MCF 10A (cell line): Measurements from ENCODE around the gene TMCO6. TPM values are rescaled to one million over a fixed set of nuclear protein-coding genes. Genes with fewer than 3 reads are reported as not detected.
"Not testable (repeated sequence)": the region's sequence is repeated elsewhere in the genome, so short reads cannot be mapped to it uniquely, and the experiment has no call there.

Experiments used
- BruUV-seq: library from RNA; stranded (reverse); fragments of 400-500 nt; replicated peaks from 2 replicates; lab custom pipeline; 2021; lab: Mats Ljungman, UMichigan
- CTCF ChIA-PET: fragments of 300-600 bp; sonication (Branson Sonifier 250); formaldehyde crosslinking; extraction: SDS; loops from one replicate; lab custom pipeline; 2021; ENCODE audit warnings: antibody characterized with exemption, inconsistent platforms; lab: Yijun Ruan, JAX
- POLR2A ChIA-PET: fragments of 300-600, 350-650 bp; sonication (Branson Sonifier 250); formaldehyde crosslinking; extraction: SDS; loops from one replicate; lab custom pipeline; 2020; ENCODE audit warnings: antibody characterized with exemption, inconsistent platforms; lab: Yijun Ruan, JAX
- DNase-seq: peaks from one replicate; pipeline ENCODE4 v3.0.0-alpha.2; 2018; ENCODE audit not compliant: unreplicated experiment
- H3K27ac Mint-ChIP-seq: one replicate; pipeline ENCODE4 v1.8.0; 2022; ENCODE audit warnings: mild to moderate bottlenecking, low read depth, mixed read lengths; ENCODE audit not compliant: unreplicated experiment
- H3K27me3 Mint-ChIP-seq: one replicate; pipeline ENCODE4 v1.8.0; 2022; ENCODE audit warnings: mixed read lengths; ENCODE audit not compliant: insufficient read depth, unreplicated experiment
- H3K36me3 Mint-ChIP-seq: one replicate; pipeline ENCODE4 v1.8.0; 2022; ENCODE audit warnings: mild to moderate bottlenecking, moderate library complexity, mixed read lengths; ENCODE audit not compliant: insufficient read depth, unreplicated experiment
- H3K4me1 Mint-ChIP-seq: one replicate; pipeline ENCODE4 v1.8.0; 2022; ENCODE audit warnings: mixed read lengths; ENCODE audit not compliant: insufficient read depth, unreplicated experiment
- H3K4me3 Mint-ChIP-seq: one replicate; pipeline ENCODE4 v1.8.0; 2022; ENCODE audit warnings: mild to moderate bottlenecking, moderate library complexity, mixed read lengths; ENCODE audit not compliant: unreplicated experiment
- H3K9me3 Mint-ChIP-seq: one replicate; pipeline ENCODE4 v1.8.0; 2022; ENCODE audit warnings: mixed read lengths; ENCODE audit not compliant: unreplicated experiment
- CTCF ChIP-seq: fragments of 200-600 bp; IDR thresholded peaks from one replicate; pipeline ENCODE4 v1.8.0; 2022; ENCODE audit warnings: antibody characterized with exemption, mild to moderate bottlenecking; ENCODE audit not compliant: unreplicated experiment
- intact Hi-C: fragments of 100-400 bp; cut with micrococcal nuclease; formaldehyde crosslinking; loops from 2 replicates; pipeline ENCODE4 v1.14.1; 2022
- total RNA-seq: library from RNA; stranded (reverse); gene quantifications from 2 replicates; pipeline ENCODE4 v1.2.3, GENCODE V29; 2022

The TMCO6 gene
- total RNA-seq, 1 experiment from 2014 or later = 17.2 TPM

- intact Hi-C loops = loop anchor here (1.0 to 5.0 kb wide), 2 partner anchors 44 to 65 kb away; partner anchors contain the start of genes HARS1 and HARS2
- H3K4me1 Mint-ChIP-seq = peaks cover 18% of the 10 kb centered on the region
- H3K9me3 Mint-ChIP-seq = no peaks in the 10 kb centered on the region
- H3K27ac Mint-ChIP-seq = peak overlapping the region; percentile 93
- no peaks in the 10 kb centered on the region for H3K27me3 Mint-ChIP-seq
- peaks cover 74% of the 10 kb centered on the region for H3K36me3 Mint-ChIP-seq
- TSS peak; percentile 63 for BruUV-seq
- H3K4me3 Mint-ChIP-seq = peak overlapping the region; percentile 86
- ChIA-PET CTCF (interaction anchor here (0.6 to 5.7 kb wide), 18 partner anchors 8 to 1305 kb away, joined by 3 to 42 read pairs (median 4); partner anchors contain the start of genes EIF4EBP3 and TMCO6), POLR2A (interaction anchor here (0.5 to 8.2 kb wide), 61 partner anchors 8 to 1427 kb away, joined by 3 to 169 read pairs (median 5); partner anchors contain the start of genes ANKHD1, APBB3, CD14 and EIF4EBP3)
- DNase-seq = no peak
- TF ChIP-seq CTCF = no peak
Observed at GRCh38 chr5:140647042-140647419, 7.8 kb downstream of the TMCO6 start.

GRCh38 chr5:140658870-140659269 lies 19.6 kb downstream of the TMCO6 start:
- no TSS peak for BruUV-seq

GRCh38 chr5:140660371-140660770 lies 21.1 kb downstream of the TMCO6 start:
- peaks cover 85% of the 10 kb centered on the region for H3K36me3 Mint-ChIP-seq
- H3K4me1 Mint-ChIP-seq = peaks cover 14% of the 10 kb centered on the region
- H3K27ac Mint-ChIP-seq, intact Hi-C loops, H3K9me3 Mint-ChIP-seq, H3K4me3 Mint-ChIP-seq, DNase-seq, H3K27me3 Mint-ChIP-seq, BruUV-seq: not testable (repeated sequence)
- POLR2A ChIA-PET = interaction anchor here (1.5 to 8.1 kb wide), 2 partner anchors 12 to 95 kb away, joined by 7 to 164 read pairs; partner anchors contain the start of genes APBB3, IK, NDUFA2 and SLC35A4
- CTCF ChIA-PET = interaction anchor here (0.6 kb wide), 1 partner anchor 230 kb away, joined by 6 read pairs; no protein-coding TSS in a partner anchor

More at GRCh38 chr5:140658870-140659269, 19.6 kb downstream of the TMCO6 start:
- ChIA-PET POLR2A (interaction anchor here (0.9 to 8.1 kb wide), 3 partner anchors 11 to 52 kb away, joined by 3 to 164 read pairs (median 4); partner anchors contain the start of genes IK and NDUFA2), CTCF (no interaction called here)
- Mint-ChIP-seq H3K9me3 (no peaks in the 10 kb centered on the region), H3K4me3 (no peak overlapping the region), H3K27me3 (no peaks in the 10 kb centered on the region), H3K27ac (no peak overlapping the region), H3K4me1 (peaks cover 7% of the 10 kb centered on the region), H3K36me3 (peaks cover 94% of the 10 kb centered on the region)
- intact Hi-C loops = no loop called here
- no peak for TF ChIP-seq CTCF
- DNase-seq = no peak

GRCh38 chr5:140664030-140664358 lies 24.7 kb downstream of the TMCO6 start:
- no TSS peak for BruUV-seq
- Mint-ChIP-seq H3K36me3 (peaks cover 77% of the 10 kb centered on the region), H3K27ac (peak overlapping the region; percentile 98), H3K4me1 (peaks cover 32% of the 10 kb centered on the region), H3K9me3 (no peaks in the 10 kb centered on the region), H3K4me3 (peak overlapping the region; percentile 100), H3K27me3 (no peaks in the 10 kb centered on the region)
- TF ChIP-seq CTCF = no peak
- DNase-seq = no peak
- intact Hi-C loops = loop anchor here (1.0 kb wide), 3 partner anchors 27 to 89 kb away; partner anchors contain the start of genes HARS1 and HARS2
- POLR2A ChIA-PET = interaction anchor here (0.6 to 8.1 kb wide), 24 partner anchors 10 to 973 kb away, joined by 3 to 164 read pairs (median 12); partner anchors contain the start of genes ANKHD1, APBB3, DND1 and EIF4EBP3
- CTCF ChIA-PET = interaction anchor here (0.6 to 0.8 kb wide), 4 partner anchors 27 to 334 kb away, joined by 3 to 4 read pairs (median 3); partner anchors contain the start of genes HARS1, HARS2 and ZMAT2
